HTR-8/SVneo (cell line): ENCODE results near the gene IMPDH1.

Experiments
- DNase-seq: peaks from one replicate; pipeline ENCODE4 v3.0.0; 2011; ENCODE audit warnings: low spot score, mixed read lengths; ENCODE audit not compliant: insufficient read length
- FAIRE-seq: peaks from 2 replicates; lab custom pipeline; 2011; peaks lifted over from hg19 to GRCh38; lab: Jason Lieb, UNC

IMPDH1 gene

GRCh38 chr7:128366300-128366699 is 43.5 kb downstream of the IMPDH1 start:
- DNase-seq (no peak), FAIRE-seq (no peak)

GRCh38 chr7:128365432-128365831 is 44.4 kb downstream of the IMPDH1 start:
- FAIRE-seq (no peak), DNase-seq (no peak)

DNA sequence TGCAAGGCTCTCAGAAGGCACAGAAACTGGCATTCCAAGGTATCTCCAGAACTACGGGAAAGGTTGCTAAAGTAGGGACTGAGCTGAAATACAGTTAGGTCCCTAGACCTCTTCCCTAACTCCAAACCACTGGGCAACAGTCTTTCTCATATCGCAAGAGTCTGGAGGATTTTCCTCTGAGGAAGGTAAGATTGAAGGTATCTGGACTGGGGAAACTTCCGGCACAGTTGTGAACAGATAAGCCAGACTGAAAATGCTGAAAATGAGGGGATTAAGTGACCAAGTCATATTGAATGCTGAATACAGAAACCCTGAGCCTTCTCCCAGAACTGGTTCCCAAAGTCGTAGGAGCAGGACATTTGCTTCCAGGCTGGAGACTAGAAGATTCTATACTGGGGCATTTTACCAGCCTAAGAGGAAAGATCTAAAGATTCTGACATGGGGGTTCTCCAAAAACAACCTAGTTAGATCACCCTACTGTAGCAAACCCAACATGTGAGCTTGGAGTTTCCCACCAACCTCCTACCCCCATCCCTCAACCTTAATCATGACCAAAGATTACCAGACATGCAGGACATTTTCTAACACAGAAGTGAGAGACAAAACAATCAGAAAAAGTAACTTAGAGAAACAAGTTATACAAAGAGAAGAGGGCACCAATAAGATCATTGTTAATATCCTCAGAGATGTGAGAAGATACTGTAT is 45.5 kb downstream of the IMPDH1 start:
- DNase-seq (no peak), FAIRE-seq (no peak)

DNA sequence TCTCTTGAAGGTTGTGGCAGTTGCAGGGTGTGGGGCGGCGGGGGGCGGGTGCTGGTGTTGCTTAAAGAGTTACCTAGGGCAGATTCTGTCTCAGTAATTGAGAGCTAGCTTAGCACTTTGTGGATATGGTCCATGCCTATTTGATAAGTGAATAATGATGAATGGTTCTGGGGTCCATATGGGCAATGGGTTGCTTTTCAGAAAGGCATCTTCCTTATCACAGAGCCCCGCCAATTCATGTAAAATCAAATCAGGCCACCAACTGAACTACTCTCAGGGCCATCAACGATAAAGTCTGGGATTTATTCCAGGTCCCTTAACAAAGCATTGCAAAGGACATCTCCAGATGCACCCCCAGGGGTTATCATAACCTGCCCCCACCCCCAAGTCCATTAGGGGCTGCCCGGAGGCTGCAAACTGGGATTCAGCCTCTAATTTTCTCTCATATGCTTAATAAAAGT is 46.5 kb downstream of the IMPDH1 start:
- DNase-seq (no peak), FAIRE-seq (no peak)

DNA sequence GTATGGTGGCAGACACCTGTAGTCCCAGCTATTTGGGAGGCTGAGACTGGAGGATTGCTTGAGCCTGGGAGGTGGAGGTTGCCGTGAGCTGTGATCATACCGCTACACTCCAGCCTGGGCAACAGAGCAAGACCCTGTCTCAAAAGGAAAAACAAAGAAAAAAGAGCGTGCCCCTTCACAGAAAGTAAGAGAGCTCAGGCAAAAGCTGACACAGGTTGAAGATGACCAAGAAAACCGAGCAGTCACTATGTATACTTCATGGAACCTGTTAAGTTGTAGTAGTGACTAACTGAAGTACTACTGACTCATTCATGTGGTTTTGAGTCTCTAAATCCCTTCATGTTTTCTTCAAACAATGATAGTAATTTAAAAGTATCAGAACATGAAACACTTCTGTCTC is 47.1 kb downstream of the IMPDH1 start:
- FAIRE-seq: no peak
- no peak for DNase-seq

DNA sequence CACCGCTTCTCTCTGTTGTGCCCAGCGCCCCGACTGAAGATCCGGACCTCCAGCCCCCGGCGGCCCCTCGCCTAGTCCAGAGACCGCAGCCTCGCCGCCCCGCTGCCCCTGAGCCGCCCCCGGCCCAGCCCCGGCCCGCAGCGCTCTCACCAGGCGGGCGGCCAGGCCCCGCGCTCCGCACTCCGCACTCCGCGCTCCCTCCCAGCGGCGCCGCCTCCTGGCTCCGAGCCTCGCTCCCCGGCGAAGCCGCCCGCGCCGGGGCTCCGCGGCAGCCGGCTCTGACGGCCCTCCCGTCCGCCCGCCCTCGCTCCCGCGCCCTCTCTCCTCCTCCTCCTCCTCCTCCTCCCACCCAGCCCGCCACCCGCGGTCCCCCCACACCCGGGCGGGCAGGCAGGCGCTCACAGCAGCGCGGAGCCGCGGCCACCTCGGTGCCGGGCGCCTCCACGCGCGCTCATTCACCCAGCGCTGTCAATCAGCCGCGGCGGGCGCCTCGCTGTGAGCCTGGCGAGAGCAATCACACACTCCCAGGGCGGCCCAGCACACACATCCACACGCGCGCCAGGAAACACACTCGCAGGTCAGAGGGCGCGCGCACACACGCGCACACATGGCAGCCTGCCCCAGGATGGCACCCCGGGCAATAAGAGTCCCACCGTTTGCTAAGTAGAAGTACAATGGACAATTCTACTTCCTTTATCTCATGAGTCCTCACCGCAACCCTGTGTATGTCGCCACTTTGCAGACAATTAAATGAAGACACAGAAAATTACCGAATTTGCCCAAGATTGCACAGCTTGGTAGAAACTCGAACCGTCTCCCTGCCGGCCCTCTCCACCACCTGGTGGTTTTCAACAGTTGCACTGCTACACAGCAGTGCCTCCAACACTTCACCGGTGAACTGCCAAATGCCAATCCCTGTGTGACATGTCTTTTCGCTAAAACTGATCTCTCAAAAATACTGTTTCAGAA is 48.1 kb downstream of the IMPDH1 start, which contains the start of gene PRRT4:
Gene PRRT4 (minus strand): TSS at position 280 of the 969 bp plus-strand sequence.
- DNase-seq: no peak
- no peak for FAIRE-seq

DNA sequence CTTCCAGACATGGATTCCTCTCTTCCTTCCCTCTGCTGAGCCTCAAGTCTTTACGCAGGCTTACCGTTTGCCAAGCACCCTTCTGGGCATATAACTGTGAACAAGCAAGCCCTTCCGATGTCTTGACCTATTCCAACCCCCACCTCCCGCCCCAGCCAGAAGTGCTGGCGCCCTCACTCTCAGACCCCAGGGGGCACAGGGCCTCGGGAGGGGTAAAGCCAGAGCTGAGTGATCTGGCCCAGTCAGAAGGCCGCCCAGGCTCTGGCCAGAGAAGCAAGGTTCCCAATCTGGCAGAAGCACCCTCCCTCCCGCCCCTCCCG is 49.5 kb downstream of the IMPDH1 start:
- FAIRE-seq: no peak
- no peak for DNase-seq

- DNase-seq (no peak), FAIRE-seq (no peak)
Observed at GRCh38 chr7:128359939-128360338, 49.8 kb downstream of the IMPDH1 start.

GRCh38 chr7:128359336-128359735 is 50.4 kb downstream of the IMPDH1 start:
- FAIRE-seq (no peak), DNase-seq (no peak)

GRCh38 chr7:128358233-128358632 is 51.5 kb downstream of the IMPDH1 start:
- FAIRE-seq: no peak

DNA sequence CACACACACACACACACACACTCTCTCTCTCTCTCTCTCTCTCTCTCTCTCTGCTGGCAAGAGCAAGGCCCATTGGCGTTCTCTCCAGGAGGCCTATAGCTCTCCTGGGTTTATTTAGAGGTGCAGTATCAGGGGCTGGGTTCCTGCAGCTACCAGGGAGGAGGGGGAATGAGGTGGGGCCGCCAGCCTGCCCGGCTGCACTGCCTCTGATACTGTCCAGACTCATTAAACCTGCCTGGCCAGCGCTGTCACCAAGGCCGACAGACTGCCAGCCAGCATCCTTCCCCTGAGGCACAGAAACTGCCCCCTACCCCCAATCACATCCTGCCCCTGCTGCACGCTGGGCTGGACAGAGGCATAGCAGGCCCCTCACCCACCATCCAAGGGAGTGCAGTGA is 52.6 kb downstream of the IMPDH1 start:
- DNase-seq (no peak), FAIRE-seq (no peak)

More at GRCh38 chr7:128358233-128358632, 51.5 kb downstream of the IMPDH1 start:
- DNase-seq: no peak

- FAIRE-seq: no peak
- DNase-seq: no peak
Observed at GRCh38 chr7:128356546-128357216, 53.1 kb downstream of the IMPDH1 start.

- no peak for FAIRE-seq
- DNase-seq: no peak
Observed at GRCh38 chr7:128353610-128354009, 56.2 kb downstream of the IMPDH1 start.

- FAIRE-seq (no peak), DNase-seq (no peak)
Observed at GRCh38 chr7:128353189-128353588, 56.6 kb downstream of the IMPDH1 start.

DNA sequence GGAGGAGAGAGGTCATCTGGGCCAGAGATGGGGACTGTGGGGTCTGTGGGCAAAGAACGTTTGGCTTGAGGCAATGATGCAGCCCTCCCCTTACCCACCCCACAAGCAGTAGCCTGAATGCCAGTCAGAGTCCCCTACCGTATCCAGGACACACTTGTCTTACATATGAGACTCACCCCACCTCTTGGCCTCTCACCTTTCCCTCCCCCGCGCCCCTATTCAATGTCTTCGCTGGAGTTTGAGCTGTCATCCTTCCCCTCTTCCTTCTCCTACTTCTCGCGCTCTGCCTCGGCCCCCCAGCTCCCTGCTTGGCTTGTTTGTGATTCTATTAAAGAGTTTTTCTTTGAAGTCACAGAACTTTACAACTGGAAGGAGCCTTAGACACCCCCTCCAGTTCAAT is 57.1 kb downstream of the IMPDH1 start:
- FAIRE-seq (no peak), DNase-seq (no peak)

- DNase-seq (no peak), FAIRE-seq (no peak)
Observed at GRCh38 chr7:128352153-128352537, 57.6 kb downstream of the IMPDH1 start.

GRCh38 chr7:128351296-128352152 is 58.3 kb downstream of the IMPDH1 start:
- no peak for FAIRE-seq
- DNase-seq: no peak

DNA sequence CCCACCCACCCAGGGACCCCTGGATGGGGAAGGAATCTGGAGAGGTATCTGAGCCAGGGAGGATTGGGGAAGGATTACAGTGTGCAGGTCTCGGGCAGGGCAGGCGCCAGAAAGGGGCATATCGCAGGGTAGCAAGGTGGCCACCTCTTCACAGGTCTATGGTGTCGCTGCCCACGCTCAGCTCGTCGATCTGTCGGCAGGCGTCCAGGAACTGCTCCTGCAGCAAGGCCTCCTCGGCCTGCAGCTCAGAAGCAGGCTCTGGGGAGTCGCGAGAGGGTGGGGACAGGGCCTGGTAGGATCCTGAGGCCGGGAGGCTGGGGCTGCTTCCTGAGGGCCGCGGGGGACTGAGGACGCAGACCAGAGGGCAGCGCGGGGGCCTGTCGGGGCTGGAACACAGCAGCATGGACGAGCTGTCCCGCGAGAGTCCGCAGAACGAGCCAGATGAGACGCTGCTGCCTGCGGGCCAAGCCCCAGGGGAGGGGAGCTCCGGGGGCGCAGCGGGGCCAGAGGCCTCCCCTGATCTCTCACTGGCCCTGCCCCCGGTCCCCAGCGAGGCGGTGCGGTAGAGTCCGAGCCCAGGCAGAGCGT is 59.0 kb downstream of the IMPDH1 start:
- no peak for FAIRE-seq

DNA sequence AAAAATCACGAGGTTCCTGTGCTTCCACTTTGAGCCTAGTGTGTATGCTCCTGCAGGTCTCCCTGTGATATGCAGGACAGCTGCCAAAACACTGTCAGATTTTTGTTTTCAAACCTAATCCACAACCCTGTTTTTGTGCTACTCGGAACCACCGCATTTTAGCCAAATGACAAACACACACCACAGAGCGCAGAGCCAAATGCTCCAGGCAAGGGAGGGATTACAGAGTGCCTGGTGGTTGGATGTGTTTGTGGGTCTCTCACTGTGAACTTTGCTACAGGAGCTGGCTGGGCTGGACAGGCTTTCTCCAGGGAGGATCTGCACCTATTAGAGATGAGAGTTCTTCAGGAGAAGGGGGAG is 60.3 kb downstream of the IMPDH1 start:
- FAIRE-seq (no peak), DNase-seq (no peak)

More for the DNA sequence above, 59.0 kb downstream of the IMPDH1 start:
- no peak for DNase-seq
